Activated CD4-positive, alpha-beta T cell treated with anti-CD3 and anti-CD28 coated beads, Interleukin-2, amount 10 ng/mL, durations not matched to agents 7 days and 5 days (primary cell): ENCODE measurements around the gene EIF4G1. TPM values are rescaled to one million over a fixed set of nuclear protein-coding genes. Genes with fewer than 3 reads are reported as not detected.

Experiments used
- CTCF ChIA-PET: fragments of 350-600 bp; sonication (Branson Sonifier 250); formaldehyde crosslinking; loops from one replicate; lab custom pipeline; 2021; ENCODE audit warnings: antibody characterized with exemption; lab: Charles Lee
- POLR2A ChIA-PET: fragments of 350-600 bp; sonication (Branson Sonifier 250); formaldehyde crosslinking; loops from one replicate; lab custom pipeline; 2021; ENCODE audit warnings: antibody characterized with exemption; lab: Charles Lee
- DNase-seq: peaks from one replicate; pipeline ENCODE4 v3.0.0-alpha.2; 2020
- H3K27ac Mint-ChIP-seq: one replicate; pipeline ENCODE4 v1.8.0; 2021; ENCODE audit warnings: mild to moderate bottlenecking, moderate library complexity, mixed read lengths
- H3K27me3 Mint-ChIP-seq: one replicate; pipeline ENCODE4 v1.8.0; 2021; ENCODE audit warnings: mixed read lengths
- H3K36me3 Mint-ChIP-seq: one replicate; pipeline ENCODE4 v1.8.0; 2021; ENCODE audit warnings: low read depth, mixed read lengths
- H3K4me1 Mint-ChIP-seq: one replicate; pipeline ENCODE4 v1.8.0; 2021; ENCODE audit warnings: mixed read lengths
- H3K4me3 Mint-ChIP-seq: one replicate; pipeline ENCODE4 v1.8.0; 2021; ENCODE audit warnings: mild to moderate bottlenecking, moderate library complexity, mixed read lengths
- H3K9me3 Mint-ChIP-seq: one replicate; pipeline ENCODE4 v1.8.0; 2021; ENCODE audit warnings: mixed read lengths
- total RNA-seq, 2 experiments: library from RNA; stranded (reverse); gene quantifications; one replicate each; pipeline ENCODE4 v1.2.3, GENCODE V29; 2021

Gene EIF4G1
- total RNA-seq, 2 experiments from 2014 or later: 269 to 300 TPM

- Mint-ChIP-seq H3K27ac (no peak overlapping the region), H3K27me3 (no peaks in the 10 kb centered on the region), H3K4me1 (peaks cover 30% of the 10 kb centered on the region), H3K36me3 (peaks cover 34% of the 10 kb centered on the region), H3K9me3 (no peaks in the 10 kb centered on the region), H3K4me3 (no peak overlapping the region)
- ChIA-PET CTCF (interaction anchor here (0.6 to 0.9 kb wide), 3 partner anchors 145 to 1175 kb away, joined by 3 to 4 read pairs (median 3); no protein-coding TSS in a partner anchor), POLR2A (no interaction called here)
- DNase-seq: no peak
Measured at GRCh38 chr3:184368586-184369183, 54.3 kb downstream of the EIF4G1 start.

- ChIA-PET POLR2A (interaction anchor here (0.6 kb wide), 1 partner anchor 166 kb away, joined by 5 read pairs; no protein-coding TSS in a partner anchor), CTCF (interaction anchor here (0.6 to 2.5 kb wide), 25 partner anchors 8 to 191 kb away, joined by 3 to 21 read pairs (median 4); partner anchors contain the start of genes CHRD, CLCN2 and POLR2H)
- Mint-ChIP-seq H3K4me1 (peaks cover 10% of the 10 kb centered on the region), H3K27ac (peak overlapping the region; percentile 9), H3K36me3 (peaks cover 18% of the 10 kb centered on the region), H3K4me3 (no peak overlapping the region), H3K27me3 (peaks cover 12% of the 10 kb centered on the region), H3K9me3 (no peaks in the 10 kb centered on the region)
- DNase-seq: peak; percentile 71
Measured at GRCh38 chr3:184371570-184372018, 57.2 kb downstream of the EIF4G1 start.

GRCh38 chr3:184372296-184372821, 58.0 kb downstream of the EIF4G1 start:
- ChIA-PET CTCF (interaction anchor here (0.6 to 2.5 kb wide), 16 partner anchors 9 to 190 kb away, joined by 3 to 21 read pairs (median 4); partner anchors contain the start of gene CHRD), POLR2A (interaction anchor here (0.6 kb wide), 1 partner anchor 165 kb away, joined by 5 read pairs; no protein-coding TSS in a partner anchor)
- Mint-ChIP-seq H3K27me3 (peaks cover 17% of the 10 kb centered on the region), H3K9me3 (no peaks in the 10 kb centered on the region), H3K36me3 (peaks cover 10% of the 10 kb centered on the region), H3K27ac (no peak overlapping the region), H3K4me1 (peaks cover 5% of the 10 kb centered on the region), H3K4me3 (no peak overlapping the region)
- DNase-seq: no peak

GRCh38 chr3:184372911-184373310, 58.5 kb downstream of the EIF4G1 start:
- Mint-ChIP-seq H3K4me1 (peaks cover 5% of the 10 kb centered on the region), H3K36me3 (peaks cover 8% of the 10 kb centered on the region), H3K27ac (no peak overlapping the region), H3K4me3 (no peak overlapping the region), H3K9me3 (no peaks in the 10 kb centered on the region), H3K27me3 (peaks cover 23% of the 10 kb centered on the region)
- CTCF ChIA-PET: interaction anchor here (1.3 to 2.5 kb wide), 6 partner anchors 9 to 172 kb away, joined by 3 to 21 read pairs (median 8); no protein-coding TSS in a partner anchor
- POLR2A ChIA-PET: no interaction called here
- no peak for DNase-seq

- peaks cover 5% of the 10 kb centered on the region for H3K4me1 Mint-ChIP-seq
- ChIA-PET CTCF (interaction anchor here (1.3 to 2.5 kb wide), 4 partner anchors 11 to 172 kb away, joined by 3 to 13 read pairs (median 6); no protein-coding TSS in a partner anchor), POLR2A (no interaction called here)
- peaks cover 28% of the 10 kb centered on the region for H3K27me3 Mint-ChIP-seq
- no peak overlapping the region for H3K27ac Mint-ChIP-seq
- H3K36me3 Mint-ChIP-seq: peaks cover 4% of the 10 kb centered on the region
- H3K9me3 Mint-ChIP-seq: no peaks in the 10 kb centered on the region
- DNase-seq: no peak
- no peak overlapping the region for H3K4me3 Mint-ChIP-seq
Measured at GRCh38 chr3:184373422-184373821, 59.0 kb downstream of the EIF4G1 start.

GRCh38 chr3:184375747-184376461, 61.5 kb downstream of the EIF4G1 start:
- H3K27me3 Mint-ChIP-seq: peaks cover 42% of the 10 kb centered on the region
- POLR2A ChIA-PET: no interaction called here

GRCh38 chr3:184377374-184377773, 63.0 kb downstream of the EIF4G1 start:
- H3K36me3 Mint-ChIP-seq: peaks cover 2% of the 10 kb centered on the region
- H3K4me1 Mint-ChIP-seq: peaks cover 8% of the 10 kb centered on the region
- ChIA-PET POLR2A (no interaction called here), CTCF (interaction anchor here (1.0 to 1.4 kb wide), 2 partner anchors 137 to 184 kb away, joined by 3 read pairs; partner anchors contain the start of gene EPHB3)
- H3K27ac Mint-ChIP-seq: no peak overlapping the region
- no peak for DNase-seq
- no peak overlapping the region for H3K4me3 Mint-ChIP-seq
- peaks cover 55% of the 10 kb centered on the region for H3K27me3 Mint-ChIP-seq
- H3K9me3 Mint-ChIP-seq: no peaks in the 10 kb centered on the region

More at GRCh38 chr3:184375747-184376461, 61.5 kb downstream of the EIF4G1 start:
- DNase-seq: no peak
- peaks cover 2% of the 10 kb centered on the region for H3K36me3 Mint-ChIP-seq
- no peaks in the 10 kb centered on the region for H3K9me3 Mint-ChIP-seq
- CTCF ChIA-PET: interaction anchor here (0.6 to 1.2 kb wide), 3 partner anchors 17 to 1393 kb away, joined by 3 to 4 read pairs (median 3); no protein-coding TSS in a partner anchor
- H3K4me1 Mint-ChIP-seq: peaks cover 11% of the 10 kb centered on the region
- no peak overlapping the region for H3K27ac Mint-ChIP-seq
- H3K4me3 Mint-ChIP-seq: no peak overlapping the region

- H3K27me3 Mint-ChIP-seq: peaks cover 61% of the 10 kb centered on the region
- ChIA-PET CTCF (interaction anchor here (1.4 kb wide), 1 partner anchor 183 kb away, joined by 3 read pairs; the partner anchor contains the start of gene EPHB3), POLR2A (no interaction called here)
- no peak within 1 kb of the TSS for H3K27ac Mint-ChIP-seq
- H3K36me3 Mint-ChIP-seq: peaks cover 2% of the 10 kb centered on the region
- H3K4me3 Mint-ChIP-seq: no peak within 1 kb of the TSS
- DNase-seq: no peak
- no peaks in the 10 kb centered on the region for H3K9me3 Mint-ChIP-seq
- H3K4me1 Mint-ChIP-seq: peaks cover 8% of the 10 kb centered on the region
Measured at GRCh38 chr3:184377882-184378445, 63.6 kb downstream of the EIF4G1 start, which contains the start of gene THPO. Gene THPO, minus strand, starts transcription at chr3:184378207. Its CDS starts 1,948 bp downstream, at chr3:184376259.

GRCh38 chr3:184378651-184379357, 64.4 kb downstream of the EIF4G1 start:
- ChIA-PET POLR2A (no interaction called here), CTCF (interaction anchor here (0.6 to 1.1 kb wide), 2 partner anchors 91 to 163 kb away, joined by 3 to 4 read pairs; no protein-coding TSS in a partner anchor)
- H3K4me1 Mint-ChIP-seq: peaks cover 8% of the 10 kb centered on the region
- H3K9me3 Mint-ChIP-seq: no peaks in the 10 kb centered on the region
- peak overlapping the region; percentile 33 for H3K4me3 Mint-ChIP-seq
- H3K36me3 Mint-ChIP-seq: peaks cover 2% of the 10 kb centered on the region
- no peak overlapping the region for H3K27ac Mint-ChIP-seq
- peaks cover 61% of the 10 kb centered on the region for H3K27me3 Mint-ChIP-seq
- DNase-seq: no peak

GRCh38 chr3:184379358-184380184, 65.2 kb downstream of the EIF4G1 start, which contains the start of gene CHRD:
Gene CHRD, plus strand, starts transcription at chr3:184380054. Its CDS starts 265 bp downstream, at chr3:184380319.
- peak within 1 kb of the TSS; percentile 33 for H3K4me3 Mint-ChIP-seq

GRCh38 chr3:184380185-184380626, 65.8 kb downstream of the EIF4G1 start:
- Mint-ChIP-seq H3K9me3 (no peaks in the 10 kb centered on the region), H3K27ac (no peak overlapping the region), H3K4me3 (no peak overlapping the region), H3K27me3 (peaks cover 54% of the 10 kb centered on the region), H3K36me3 (peaks cover 2% of the 10 kb centered on the region), H3K4me1 (peaks cover 8% of the 10 kb centered on the region)
- ChIA-PET CTCF (interaction anchor here (3.9 kb wide), 1 partner anchor 9 kb away, joined by 12 read pairs; no protein-coding TSS in a partner anchor), POLR2A (no interaction called here)
- no peak for DNase-seq

More at GRCh38 chr3:184379358-184380184, 65.2 kb downstream of the EIF4G1 start, which contains the start of gene CHRD:
- POLR2A ChIA-PET: no interaction called here
- CTCF ChIA-PET: interaction anchor here (1.1 to 3.9 kb wide), 2 partner anchors 8 to 162 kb away, joined by 3 to 12 read pairs; no protein-coding TSS in a partner anchor
- H3K9me3 Mint-ChIP-seq: no peaks in the 10 kb centered on the region
- H3K27ac Mint-ChIP-seq: no peak within 1 kb of the TSS
- H3K4me1 Mint-ChIP-seq: peaks cover 8% of the 10 kb centered on the region
- H3K36me3 Mint-ChIP-seq: peaks cover 2% of the 10 kb centered on the region
- peaks cover 58% of the 10 kb centered on the region for H3K27me3 Mint-ChIP-seq
- no peak for DNase-seq
